Astrocyte (in vitro differentiated cells and primary cell): Measurements from ENCODE around the gene C9orf152. TPM values are rescaled to one million over a fixed set of nuclear protein-coding genes. Genes with fewer than 3 reads are reported as not detected.

Experiments used
- DNase-seq: peaks from one replicate; pipeline ENCODE4 v3.0.0-alpha.2; 2010; ENCODE audit warnings: low read depth
- FAIRE-seq: peaks from 2 replicates; lab custom pipeline; 2011; peaks lifted over from hg19 to GRCh38; lab: Jason Lieb, UNC
- H2AFZ ChIP-seq: 2 replicates; pipeline ENCODE4 v1.6.0; 2012; ENCODE audit warnings: low read depth, low read length, inconsistent platforms
- H3K27ac ChIP-seq: 2 replicates; pipeline ENCODE4 v1.5.1; 2011; ENCODE audit warnings: low read depth, low read length, inconsistent platforms
- H3K27me3 ChIP-seq: 2 replicates; pipeline ENCODE4 v1.6.0; 2011; ENCODE audit warnings: low read length, inconsistent platforms; ENCODE audit not compliant: insufficient read depth
- H3K36me3 ChIP-seq: 2 replicates; pipeline ENCODE4 v1.5.1; 2011; ENCODE audit warnings: low read length, inconsistent platforms; ENCODE audit not compliant: insufficient read depth
- H3K4me1 ChIP-seq: 2 replicates; pipeline ENCODE4 v1.5.1; 2011; ENCODE audit warnings: low read length, inconsistent platforms; ENCODE audit not compliant: insufficient read depth
- H3K4me2 ChIP-seq: 2 replicates; pipeline ENCODE4 v1.6.0; 2012; ENCODE audit warnings: low read length, inconsistent platforms
- H3K4me3 ChIP-seq: 2 replicates; pipeline ENCODE4 v1.5.1; 2011; ENCODE audit warnings: low read depth, mild to moderate bottlenecking, low read length, inconsistent platforms; ENCODE audit not compliant: insufficient read depth
- H3K79me2 ChIP-seq: 2 replicates; pipeline ENCODE4 v1.6.0; 2012; ENCODE audit warnings: mild to moderate bottlenecking, low read length, inconsistent platforms; ENCODE audit not compliant: insufficient read depth
- H3K9ac ChIP-seq: 2 replicates; pipeline ENCODE4 v1.6.0; 2012; ENCODE audit warnings: mild to moderate bottlenecking, low read length, inconsistent platforms
- H3K9me3 ChIP-seq: 2 replicates; pipeline ENCODE4 v1.5.1; 2012; ENCODE audit warnings: low read depth, mild to moderate bottlenecking, low read length, inconsistent platforms; ENCODE audit not compliant: insufficient read depth
- H4K20me1 ChIP-seq: 2 replicates; pipeline ENCODE4 v1.6.0; 2012; ENCODE audit warnings: low read length, inconsistent platforms; ENCODE audit not compliant: insufficient read depth
- H3K27ac Mint-ChIP-seq: one replicate; pipeline ENCODE4 v1.8.0; 2021; ENCODE audit warnings: mild to moderate bottlenecking, mixed read lengths; ENCODE audit not compliant: unreplicated experiment
- H3K27me3 Mint-ChIP-seq: one replicate; pipeline ENCODE4 v1.8.0; 2021; ENCODE audit warnings: low read depth, mixed read lengths; ENCODE audit not compliant: unreplicated experiment
- H3K36me3 Mint-ChIP-seq: one replicate; pipeline ENCODE4 v1.8.0; 2021; ENCODE audit warnings: low read depth, mixed read lengths; ENCODE audit not compliant: unreplicated experiment
- H3K4me1 Mint-ChIP-seq: one replicate; pipeline ENCODE4 v1.8.0; 2021; ENCODE audit warnings: low read depth, mixed read lengths; ENCODE audit not compliant: unreplicated experiment
- H3K4me3 Mint-ChIP-seq: one replicate; pipeline ENCODE4 v1.8.0; 2021; ENCODE audit warnings: mild to moderate bottlenecking, moderate library complexity, mixed read lengths; ENCODE audit not compliant: unreplicated experiment
- H3K9me3 Mint-ChIP-seq: one replicate; pipeline ENCODE4 v1.8.0; 2021; ENCODE audit warnings: mild to moderate bottlenecking, mixed read lengths; ENCODE audit not compliant: unreplicated experiment
- EZH2 ChIP-seq: IDR thresholded peaks from 2 replicates; pipeline ENCODE4 v1.6.1; 2012; ENCODE audit warnings: mild to moderate bottlenecking, low read length, inconsistent platforms; ENCODE audit not compliant: insufficient read depth
- total RNA-seq: library from RNA; stranded (reverse); gene quantifications from 2 replicates; pipeline ENCODE4 v1.2.1, GENCODE V29; 2021
- TF ChIP-seq, protein P1 (sequence below): IDR thresholded peaks from 2 replicates; pipeline ENCODE4 v1.5.1; 2011; ENCODE audit warnings: low read depth, mild to moderate bottlenecking, inconsistent platforms, low read length, moderate library complexity; ENCODE audit not compliant: insufficient read depth

The C9orf152 gene
- total RNA-seq, 1 donor from 2014 or later: 0.07 TPM

DNA sequence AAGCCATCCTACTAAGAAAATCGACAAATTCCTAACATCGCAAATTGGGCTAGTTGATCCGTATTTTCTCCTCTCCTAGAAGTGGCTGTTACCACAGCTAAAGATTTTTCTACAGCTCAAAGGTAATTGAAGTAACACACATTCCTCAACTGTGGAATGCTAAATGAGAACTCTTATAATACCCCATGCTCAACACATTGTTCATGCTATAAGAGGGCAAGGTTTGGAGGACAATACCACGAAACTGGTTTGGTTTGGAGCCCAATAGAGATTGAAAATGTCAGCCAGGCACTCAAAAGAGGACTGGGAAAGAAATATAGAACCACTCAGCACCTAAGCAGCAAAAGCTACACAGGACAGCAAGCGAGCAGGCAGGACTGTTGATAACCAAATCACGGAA lies 38.3 kb upstream of the C9orf152 start:
- Histone ChIP-seq H3K4me3 (no peak overlapping the region), H3K27ac (no peak overlapping the region), H3K9ac (no peak overlapping the region), H4K20me1 (peaks cover 65% of the 10 kb centered on the region), H3K4me2 (no peak overlapping the region), H3K36me3 (peaks cover 55% of the 10 kb centered on the region), H2AFZ (no peak overlapping the region), H3K9me3 (no peaks in the 10 kb centered on the region), H3K79me2 (peaks cover 51% of the 10 kb centered on the region), H3K27me3 (no peaks in the 10 kb centered on the region), H3K4me1 (no peaks in the 10 kb centered on the region)
- Mint-ChIP-seq H3K36me3 (peaks cover 26% of the 10 kb centered on the region), H3K27me3 (no peaks in the 10 kb centered on the region), H3K4me3 (no peak overlapping the region), H3K27ac (no peak overlapping the region), H3K9me3 (no peaks in the 10 kb centered on the region), H3K4me1 (no peaks in the 10 kb centered on the region)
- no peak for TF ChIP-seq EZH2
- TF ChIP-seq, protein P1, sequence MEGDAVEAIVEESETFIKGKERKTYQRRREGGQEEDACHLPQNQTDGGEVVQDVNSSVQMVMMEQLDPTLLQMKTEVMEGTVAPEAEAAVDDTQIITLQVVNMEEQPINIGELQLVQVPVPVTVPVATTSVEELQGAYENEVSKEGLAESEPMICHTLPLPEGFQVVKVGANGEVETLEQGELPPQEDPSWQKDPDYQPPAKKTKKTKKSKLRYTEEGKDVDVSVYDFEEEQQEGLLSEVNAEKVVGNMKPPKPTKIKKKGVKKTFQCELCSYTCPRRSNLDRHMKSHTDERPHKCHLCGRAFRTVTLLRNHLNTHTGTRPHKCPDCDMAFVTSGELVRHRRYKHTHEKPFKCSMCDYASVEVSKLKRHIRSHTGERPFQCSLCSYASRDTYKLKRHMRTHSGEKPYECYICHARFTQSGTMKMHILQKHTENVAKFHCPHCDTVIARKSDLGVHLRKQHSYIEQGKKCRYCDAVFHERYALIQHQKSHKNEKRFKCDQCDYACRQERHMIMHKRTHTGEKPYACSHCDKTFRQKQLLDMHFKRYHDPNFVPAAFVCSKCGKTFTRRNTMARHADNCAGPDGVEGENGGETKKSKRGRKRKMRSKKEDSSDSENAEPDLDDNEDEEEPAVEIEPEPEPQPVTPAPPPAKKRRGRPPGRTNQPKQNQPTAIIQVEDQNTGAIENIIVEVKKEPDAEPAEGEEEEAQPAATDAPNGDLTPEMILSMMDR: no peak
- no peak for DNase-seq
- no peak for FAIRE-seq

DNA sequence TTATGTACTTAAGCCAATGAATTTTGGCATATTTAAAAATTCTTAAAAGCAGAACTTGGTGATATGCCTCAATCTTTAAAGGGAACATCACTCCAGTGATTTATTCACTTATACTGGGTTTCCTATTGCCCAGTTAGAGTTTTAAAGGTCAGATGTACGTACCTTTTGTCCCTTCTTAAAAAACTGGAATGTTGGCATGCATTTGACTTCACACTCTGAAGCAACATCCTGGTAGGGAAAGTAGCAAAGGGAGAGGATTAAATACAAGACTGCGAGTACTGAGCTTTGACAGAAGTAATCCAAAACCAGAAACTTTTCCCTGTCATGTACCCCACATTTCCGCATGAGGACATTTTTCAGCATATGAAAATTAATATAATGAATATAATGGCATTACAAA lies 36.7 kb upstream of the C9orf152 start:
- Histone ChIP-seq H3K4me1 (no peaks in the 10 kb centered on the region), H3K36me3 (peaks cover 44% of the 10 kb centered on the region), H3K27me3 (no peaks in the 10 kb centered on the region), H3K4me3 (no peak overlapping the region), H3K27ac (no peak overlapping the region), H3K4me2 (no peak overlapping the region), H2AFZ (no peak overlapping the region), H3K79me2 (peaks cover 35% of the 10 kb centered on the region), H3K9ac (no peak overlapping the region), H4K20me1 (peaks cover 49% of the 10 kb centered on the region), H3K9me3 (no peaks in the 10 kb centered on the region)
- peaks cover 17% of the 10 kb centered on the region for H3K36me3 Mint-ChIP-seq
- no peaks in the 10 kb centered on the region for H3K9me3 Mint-ChIP-seq
- no peak for FAIRE-seq
- H3K27ac Mint-ChIP-seq: no peak overlapping the region
- H3K27me3 Mint-ChIP-seq: no peaks in the 10 kb centered on the region
- H3K4me3 Mint-ChIP-seq: no peak overlapping the region
- TF ChIP-seq, protein P1: no peak
- no peak for TF ChIP-seq EZH2
- no peaks in the 10 kb centered on the region for H3K4me1 Mint-ChIP-seq
- DNase-seq: no peak

DNA sequence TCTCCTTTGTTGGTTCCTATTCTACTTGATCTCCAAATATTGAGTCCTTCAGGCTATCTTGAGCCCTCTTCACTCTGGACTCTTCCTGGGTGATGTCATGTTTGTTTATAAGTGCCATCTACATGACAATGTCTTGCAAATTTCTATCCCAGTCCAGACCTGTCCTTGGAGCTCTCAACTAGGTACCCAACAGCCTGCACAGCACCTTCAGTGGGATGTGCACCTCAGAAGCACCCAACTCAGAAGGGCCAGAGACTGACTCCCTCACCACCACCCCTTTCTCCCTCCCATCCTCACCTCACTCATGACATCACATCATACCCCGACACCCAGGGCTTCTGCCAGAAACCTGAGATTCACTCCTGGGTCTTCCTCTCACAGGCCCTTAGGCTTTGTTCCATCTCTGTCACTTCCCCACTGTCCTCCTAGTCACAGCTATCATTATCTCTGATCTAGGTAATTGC lies 33.9 kb upstream of the C9orf152 start:
- no peak overlapping the region for H3K4me3 ChIP-seq
- H3K27me3 ChIP-seq: no peaks in the 10 kb centered on the region
- H3K9me3 Mint-ChIP-seq: no peaks in the 10 kb centered on the region
- DNase-seq (no peak), FAIRE-seq (no peak)
- H2AFZ ChIP-seq: no peak overlapping the region
- peaks cover 10% of the 10 kb centered on the region for H3K36me3 Mint-ChIP-seq
- no peaks in the 10 kb centered on the region for H3K4me1 ChIP-seq
- no peak overlapping the region for H3K27ac ChIP-seq
- H3K4me1 Mint-ChIP-seq: no peaks in the 10 kb centered on the region
- TF ChIP-seq, protein P1: no peak
- TF ChIP-seq EZH2: no peak
- H3K27me3 Mint-ChIP-seq: no peaks in the 10 kb centered on the region
- H3K36me3 ChIP-seq: peaks cover 26% of the 10 kb centered on the region
- peaks cover 12% of the 10 kb centered on the region for H3K79me2 ChIP-seq
- no peak overlapping the region for H3K27ac Mint-ChIP-seq
- H3K9me3 ChIP-seq: no peaks in the 10 kb centered on the region
- no peak overlapping the region for H3K9ac ChIP-seq
- H4K20me1 ChIP-seq: peaks cover 26% of the 10 kb centered on the region
- H3K4me3 Mint-ChIP-seq: no peak overlapping the region
- no peak overlapping the region for H3K4me2 ChIP-seq
